ENCODE data around the gene COQ2. TPM values are rescaled to one million over a fixed set of nuclear protein-coding genes. Genes with fewer than 3 reads are reported as not detected.

Gene COQ2
- total RNA-seq, 1 experiment from 2014 or later, result 19.8 TPM

DNA sequence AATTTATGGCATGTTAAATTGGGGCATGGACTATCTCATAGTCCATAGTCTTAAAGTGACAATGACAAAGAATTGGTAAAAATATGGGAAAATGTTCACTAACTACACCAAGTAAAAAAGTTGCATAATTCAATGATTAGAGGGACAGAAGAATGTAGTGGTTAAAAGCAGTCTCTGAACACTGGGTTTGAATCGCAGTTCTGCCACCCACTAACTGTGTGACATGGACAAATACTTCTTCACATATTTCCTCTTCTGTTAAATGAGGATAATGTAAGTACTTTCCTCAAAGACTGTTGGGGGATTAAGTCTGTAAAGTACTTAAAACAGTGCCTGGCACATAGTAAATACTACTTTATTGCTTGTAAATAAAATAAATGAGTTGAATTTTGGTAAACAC, 15.3 kb downstream of the COQ2 start:
- Histone ChIP-seq H3K27ac (ENCODE audit: insufficient read length, low read depth, low read length) (no peak overlapping the region), H4K20me1 (ENCODE audit: control insufficient read depth, insufficient read depth, insufficient read length) (no peaks in the 10 kb centered on the region), H3K4me1 (ENCODE audit: insufficient read depth, low read length) (no peaks in the 10 kb centered on the region), H3K23ac (ENCODE audit: insufficient read length, low read depth, low read length) (no peak overlapping the region), H3K9ac (ENCODE audit: extremely low read depth, insufficient read length, low read length) (no peak overlapping the region), H3K79me1 (ENCODE audit: insufficient read depth, low read depth, low read length, poor library complexity, severe bottlenecking) (no peaks in the 10 kb centered on the region), H3T11ph (ENCODE audit: low read length) (no peak overlapping the region), H3K9me3 (ENCODE audit: control insufficient read depth, low read depth, low read length) (no peaks in the 10 kb centered on the region), H2BK20ac (ENCODE audit: low read depth, low read length, poor library complexity, severe bottlenecking) (no peak overlapping the region), H2BK120ac (ENCODE audit: low read depth, low read length, poor library complexity, severe bottlenecking) (no peak overlapping the region), H3K56ac (ENCODE audit: insufficient read length, low read depth, low read length) (no peak overlapping the region), H2BK12ac (ENCODE audit: insufficient read length, low read depth, low read length) (no peak overlapping the region), H3K14ac (ENCODE audit: insufficient read depth, low read length) (no peak overlapping the region), H3K23me2 (ENCODE audit: insufficient read length, low read depth, low read length, poor library complexity, severe bottlenecking) (no peaks in the 10 kb centered on the region), H3K18ac (ENCODE audit: insufficient read length, low read depth, low read length) (no peak overlapping the region), H2BK15ac (ENCODE audit: low read depth, low read length) (no peak overlapping the region), H3K4ac (ENCODE audit: low read depth, low read length) (no peak overlapping the region), H3K27me3 (ENCODE audit: insufficient read depth, low read length) (no peaks in the 10 kb centered on the region), H4K91ac (ENCODE audit: insufficient read length, low read depth, low read length) (no peak overlapping the region), H2AFZ (ENCODE audit: low read length) (no peak overlapping the region), H4K5ac (ENCODE audit: insufficient read length, low read depth, low read length) (no peak overlapping the region), H2BK5ac (ENCODE audit: insufficient read length, low read length) (no peak overlapping the region), H3K4me2 (ENCODE audit: insufficient read depth, insufficient read length, low read length) (no peak overlapping the region), H2AK5ac (ENCODE audit: insufficient read length, low read length) (no peak overlapping the region), H3K79me2 (ENCODE audit: insufficient read depth, low read length) (no peaks in the 10 kb centered on the region), H4K8ac (replicated peaks; ENCODE audit: insufficient read length, low read depth, low read length) (no peak overlapping the region)
- Mint-ChIP-seq H3K36me3 (ENCODE audit: insufficient read depth in 1 of 3, low read depth in 3 of 3) (peaks cover 0 to 31% (median 12%) of the 10 kb centered on the region in 3 experiments; a peak in 5 of 7 replicates), H3K27me3 (ENCODE audit: low read depth) (no peaks in the 10 kb centered on the region), H3K4me3 (no peak overlapping the region), H3K4me1 (no peaks in the 10 kb centered on the region), H3K27ac (no peak overlapping the region), H3K9me3 (no peaks in the 10 kb centered on the region)
- no CpG with 5 or more reads among the region's 1 CpG for WGBS (ENCODE audit: extremely low coverage, insufficient read length, low lambda C conversion rate)
- no peak for TF ChIP-seq CTCF (conservative IDR thresholded peaks at IDR 0.05)
- no peak for DNase-seq

Data from H9 (cell line).